ENCODE data around the gene HP1BP3.

- no peak for TF ChIP-seq POLR2A (IDR thresholded peaks at IDR 0.05)
- TF ChIP-seq, protein P1, sequence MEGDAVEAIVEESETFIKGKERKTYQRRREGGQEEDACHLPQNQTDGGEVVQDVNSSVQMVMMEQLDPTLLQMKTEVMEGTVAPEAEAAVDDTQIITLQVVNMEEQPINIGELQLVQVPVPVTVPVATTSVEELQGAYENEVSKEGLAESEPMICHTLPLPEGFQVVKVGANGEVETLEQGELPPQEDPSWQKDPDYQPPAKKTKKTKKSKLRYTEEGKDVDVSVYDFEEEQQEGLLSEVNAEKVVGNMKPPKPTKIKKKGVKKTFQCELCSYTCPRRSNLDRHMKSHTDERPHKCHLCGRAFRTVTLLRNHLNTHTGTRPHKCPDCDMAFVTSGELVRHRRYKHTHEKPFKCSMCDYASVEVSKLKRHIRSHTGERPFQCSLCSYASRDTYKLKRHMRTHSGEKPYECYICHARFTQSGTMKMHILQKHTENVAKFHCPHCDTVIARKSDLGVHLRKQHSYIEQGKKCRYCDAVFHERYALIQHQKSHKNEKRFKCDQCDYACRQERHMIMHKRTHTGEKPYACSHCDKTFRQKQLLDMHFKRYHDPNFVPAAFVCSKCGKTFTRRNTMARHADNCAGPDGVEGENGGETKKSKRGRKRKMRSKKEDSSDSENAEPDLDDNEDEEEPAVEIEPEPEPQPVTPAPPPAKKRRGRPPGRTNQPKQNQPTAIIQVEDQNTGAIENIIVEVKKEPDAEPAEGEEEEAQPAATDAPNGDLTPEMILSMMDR (IDR thresholded peaks at IDR 0.05) = no peak
Measured at GRCh38 chr1:20715406-20715805, 71.7 kb downstream of the HP1BP3 start.
